ENCODE measurements around the gene ATG9B.
A peak's percentile ranks its signal among the peaks of the same experiment; 100 is the strongest.
"Not testable (repeated sequence)": the region's sequence is repeated elsewhere in the genome, so short reads cannot be mapped to it uniquely, and the experiment has no call there.

Gene ATG9B

DNA sequence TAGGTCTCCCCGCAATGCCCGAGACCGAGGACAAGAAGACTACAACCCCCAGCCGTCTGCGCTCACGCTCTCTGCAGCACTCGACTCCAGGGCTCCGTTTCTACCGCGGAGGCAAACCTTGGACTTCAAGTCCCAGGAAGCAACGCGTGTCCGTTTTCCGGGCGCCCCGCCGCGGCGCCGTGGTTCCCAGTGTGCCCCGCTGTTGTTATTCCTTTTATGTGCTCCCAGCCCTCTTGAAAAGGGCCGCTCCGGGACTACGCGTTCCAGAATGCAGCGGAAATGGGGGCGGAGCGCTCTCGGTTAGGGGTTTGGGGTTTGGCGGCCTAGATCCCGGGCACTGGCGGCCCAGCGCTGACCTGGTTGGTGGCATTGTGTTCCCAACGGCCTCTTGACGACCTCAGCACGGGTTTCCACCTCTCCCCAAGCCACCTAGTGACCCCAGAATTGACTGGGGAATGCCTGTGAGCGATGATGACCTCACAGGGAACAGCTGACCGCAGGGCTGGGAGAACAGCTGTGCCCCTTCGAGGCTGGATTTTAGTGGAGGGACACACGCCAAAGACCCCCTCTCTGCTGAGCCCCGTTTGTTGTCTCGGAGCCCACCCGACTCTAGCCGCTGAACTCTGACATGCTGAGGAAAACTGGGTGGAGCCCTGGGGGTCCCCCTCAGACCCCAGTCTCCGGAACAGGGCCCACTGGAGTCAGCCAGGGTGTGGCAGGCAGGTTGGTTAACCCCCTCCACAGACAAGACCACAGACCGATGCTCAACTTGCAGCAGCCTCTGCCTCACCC lies 33.9 kb upstream of the ATG9B start:
- DNase-seq (ENCODE audit: low spot score) = peak; percentile 100

DNA sequence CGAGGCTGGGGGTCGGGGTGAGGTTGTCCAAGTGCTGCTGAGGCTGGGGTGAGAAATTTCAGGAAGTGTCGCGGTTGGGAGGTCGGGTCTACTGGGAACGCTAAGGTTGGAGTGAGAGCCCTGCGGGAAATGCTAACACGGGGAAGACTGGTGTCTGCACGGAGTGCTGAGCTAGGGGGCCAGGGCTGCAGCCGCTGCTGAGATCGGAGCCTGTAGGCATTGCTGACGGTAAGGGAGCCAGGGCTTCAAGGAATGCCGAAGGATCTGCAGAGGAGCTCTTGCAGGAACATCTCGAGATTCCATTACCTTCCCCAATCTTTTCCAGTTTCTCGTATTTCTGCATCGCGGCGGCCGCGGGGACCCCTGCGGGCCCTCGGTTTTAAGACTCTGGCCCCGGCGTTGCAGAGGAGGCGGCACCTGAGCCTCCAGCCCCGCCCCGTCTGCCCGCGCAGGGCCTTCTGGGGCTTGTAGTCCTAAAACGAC lies 33.3 kb upstream of the ATG9B start, which contains the start of gene CDK5:
Gene CDK5, minus strand, starts transcription at position 392 of the 483 bp plus-strand sequence. Its CDS starts 49 bp downstream, at position 343.
- DNase-seq (ENCODE audit: low spot score) = peak; percentile 65

DNA sequence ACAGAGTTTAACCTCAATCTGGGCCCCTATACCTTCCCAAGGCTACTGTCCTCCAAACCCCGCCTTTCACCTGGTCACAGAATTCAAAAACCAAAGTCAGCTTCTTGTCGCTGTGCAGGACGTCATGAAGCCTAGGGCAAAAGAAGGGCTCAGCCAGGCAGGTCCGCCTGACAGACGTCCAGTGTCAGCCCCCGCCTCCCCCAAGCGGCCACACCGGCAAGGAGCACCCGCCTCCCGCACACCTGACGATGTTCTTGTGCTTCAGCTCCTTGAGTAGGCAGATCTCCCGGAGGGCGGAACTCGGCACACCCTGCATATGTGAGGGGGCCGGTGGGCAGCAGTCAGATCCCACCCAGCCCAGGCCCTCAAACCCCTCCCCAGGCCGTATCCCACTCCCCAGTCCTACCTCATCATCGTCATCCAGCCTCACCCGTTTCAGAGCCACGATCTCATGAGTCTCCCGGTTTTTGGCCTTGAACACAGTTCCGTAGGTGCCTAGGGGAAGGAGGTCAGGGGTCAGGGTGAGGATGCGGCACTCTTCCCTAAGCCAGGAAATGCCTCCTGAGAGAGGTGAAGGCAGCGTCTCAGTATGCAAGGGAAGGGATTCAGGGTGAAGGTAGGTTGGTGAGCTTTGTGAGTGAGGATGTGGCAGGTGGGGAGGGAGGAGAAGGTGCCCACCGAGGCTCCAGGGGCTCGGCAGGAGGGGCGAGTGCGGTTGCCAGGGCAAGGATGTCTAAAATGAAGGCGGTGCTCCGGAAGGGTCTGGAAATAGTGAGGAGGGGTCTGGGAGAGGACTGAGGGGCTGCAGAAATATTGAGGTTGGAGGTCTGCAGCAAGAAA lies 32.6 kb upstream of the ATG9B start:
- DNase-seq (ENCODE audit: low spot score) = no peak

GRCh38 chr7:151056283-151056665 lies 32.0 kb upstream of the ATG9B start:
- no peak for DNase-seq (ENCODE audit: low spot score)

- no peak for DNase-seq (ENCODE audit: low spot score)
Measured at GRCh38 chr7:151053751-151054150, 29.5 kb upstream of the ATG9B start.

DNA sequence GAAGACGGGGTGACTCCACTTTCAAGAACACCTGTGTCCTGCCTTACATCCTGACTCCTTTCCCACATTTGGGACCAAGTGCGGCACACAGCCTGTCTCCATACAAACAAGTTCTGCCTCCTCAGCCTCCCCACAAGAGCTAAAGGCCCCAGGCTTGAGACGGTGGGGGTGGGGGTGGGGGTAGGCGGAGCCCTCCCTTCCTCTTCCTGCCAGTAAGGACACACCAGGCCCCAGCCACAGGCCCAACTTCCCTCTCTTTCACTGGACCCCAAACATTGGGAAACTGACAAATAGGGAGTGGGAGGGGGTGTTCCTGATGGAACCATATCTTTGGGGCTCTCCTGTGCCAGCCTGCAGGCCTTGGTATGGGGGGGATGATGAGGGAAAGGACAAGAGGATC lies 28.8 kb upstream of the ATG9B start:
- DNase-seq (ENCODE audit: low spot score) = no peak

DNA sequence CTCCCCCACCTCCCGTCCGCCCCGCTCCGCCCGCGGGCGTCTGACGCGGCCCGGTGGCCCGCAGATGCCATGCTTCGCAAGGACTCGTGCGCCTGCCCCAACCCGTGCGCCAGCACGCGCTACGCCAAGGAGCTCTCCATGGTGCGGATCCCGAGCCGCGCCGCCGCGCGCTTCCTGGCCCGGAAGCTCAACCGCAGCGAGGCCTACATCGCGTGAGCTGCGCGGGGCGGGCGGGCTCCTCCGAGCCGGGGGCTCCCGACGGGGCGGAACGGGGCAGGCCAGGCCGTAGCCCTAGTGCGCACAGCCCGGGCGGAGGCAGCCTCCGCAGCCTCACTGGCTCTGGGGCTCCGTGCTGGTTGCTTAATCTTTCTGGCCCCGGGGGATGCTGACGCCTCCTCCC lies 26.8 kb upstream of the ATG9B start:
- no peak for DNase-seq (ENCODE audit: low spot score)

- DNase-seq (ENCODE audit: low spot score) = no peak
Measured at GRCh38 chr7:151048911-151049463, 24.7 kb upstream of the ATG9B start.

GRCh38 chr7:151047976-151048815 lies 23.9 kb upstream of the ATG9B start, which contains the start of gene ASIC3:
TSS of gene ASIC3 (plus strand) at chr7:151048531. CDS start at chr7:151048886, 355 bp downstream.
- no peak for DNase-seq (ENCODE audit: low spot score)

DNA sequence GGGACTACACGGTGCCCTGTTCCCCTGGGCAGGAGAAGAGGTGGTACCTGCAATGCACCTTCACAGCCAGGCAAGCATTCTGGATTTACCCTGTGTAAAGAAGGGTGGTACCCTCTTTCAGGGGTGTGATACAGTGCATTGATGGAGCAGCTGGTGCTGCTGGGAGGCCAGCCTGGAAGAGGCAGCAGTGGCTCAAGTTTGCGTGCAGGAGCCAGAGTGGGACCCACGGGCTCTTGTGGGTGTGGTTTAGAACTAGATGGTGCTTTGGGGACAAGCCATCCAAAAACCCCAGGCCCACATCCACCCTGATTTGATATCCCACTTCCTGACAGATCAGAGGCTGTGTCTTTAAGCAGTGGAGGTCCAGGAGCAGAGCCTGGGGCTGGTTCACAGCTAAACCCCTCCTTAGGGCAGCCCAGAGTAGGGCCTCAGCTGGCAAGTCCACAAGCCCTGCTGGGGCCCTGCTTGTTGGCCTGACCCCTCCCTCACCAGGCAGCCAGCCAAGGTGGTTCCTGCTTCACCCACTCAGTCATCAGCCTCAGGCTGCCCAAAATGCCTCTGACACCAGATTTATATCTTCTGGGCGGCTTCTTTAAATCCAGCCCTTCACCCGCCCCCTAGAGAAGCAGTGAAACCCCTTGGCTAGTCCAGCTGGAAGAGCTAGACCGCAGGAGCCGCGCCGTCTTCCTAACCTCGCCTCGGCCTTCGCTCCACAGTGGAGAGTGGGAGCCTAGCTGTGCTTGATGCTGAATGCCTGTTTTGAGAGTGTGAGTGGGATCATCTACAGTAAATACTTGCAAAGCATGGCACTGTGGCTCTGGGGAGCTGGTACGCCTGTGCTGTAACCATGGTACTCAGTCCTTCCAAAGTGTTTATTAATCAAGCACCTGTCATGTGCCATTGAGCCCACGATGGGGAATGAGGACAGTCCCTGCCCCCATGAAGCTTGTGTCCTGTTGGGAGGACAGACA lies 22.6 kb upstream of the ATG9B start:
- no peak for DNase-seq (ENCODE audit: low spot score)

DNA sequence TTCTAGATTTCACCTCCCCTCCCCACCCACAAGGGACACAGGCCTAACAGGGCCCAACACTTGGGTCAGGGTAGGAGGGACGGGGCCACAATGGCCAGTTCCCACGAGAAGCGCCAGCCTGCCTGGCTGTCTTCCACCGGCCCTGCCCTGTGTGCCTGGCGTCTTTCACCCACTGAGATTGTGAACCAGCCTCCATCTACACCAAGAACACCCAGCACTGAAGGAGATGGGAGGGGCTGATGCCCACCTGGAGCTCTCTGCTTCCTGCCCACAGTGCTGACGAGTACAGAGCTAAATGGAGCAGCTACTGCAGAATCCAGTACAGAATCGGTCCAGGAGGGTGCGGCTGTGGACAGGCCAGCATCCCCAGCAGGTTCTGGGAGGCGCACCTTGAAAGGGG lies 21.7 kb upstream of the ATG9B start:
- DNase-seq (ENCODE audit: low spot score) = no peak

DNA sequence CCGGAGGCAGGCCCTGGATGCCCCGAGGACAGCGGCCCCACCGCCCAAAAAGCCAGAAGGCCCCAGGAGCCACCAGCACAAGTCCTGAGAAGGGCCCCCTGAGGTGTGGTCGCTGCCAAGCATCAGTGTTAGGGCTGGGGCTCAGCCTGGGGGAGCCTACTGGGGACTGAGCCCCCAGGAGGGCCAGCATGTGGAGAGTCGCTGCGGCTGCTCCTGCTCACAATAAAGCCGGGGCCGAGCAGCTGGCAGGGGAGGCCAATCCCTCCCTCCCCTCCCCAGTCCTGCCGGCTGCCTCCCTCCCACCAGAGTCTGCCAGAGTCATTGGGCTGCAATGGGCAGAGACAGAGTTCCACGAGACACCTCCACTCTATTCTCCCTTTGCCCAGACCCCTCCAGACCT lies 21.0 kb upstream of the ATG9B start:
- DNase-seq (ENCODE audit: low spot score) = no peak

- no peak for DNase-seq (ENCODE audit: low spot score)
Measured at GRCh38 chr7:151043959-151044358, 19.7 kb upstream of the ATG9B start.

- DNase-seq (ENCODE audit: low spot score) = not testable (repeated sequence)
Measured at GRCh38 chr7:151043449-151043848, 19.2 kb upstream of the ATG9B start.

GRCh38 chr7:151040616-151041375 lies 16.5 kb upstream of the ATG9B start:
- DNase-seq (ENCODE audit: low spot score) = no peak

GRCh38 chr7:151039850-151040548 lies 15.7 kb upstream of the ATG9B start:
- no peak for DNase-seq (ENCODE audit: low spot score)

DNA sequence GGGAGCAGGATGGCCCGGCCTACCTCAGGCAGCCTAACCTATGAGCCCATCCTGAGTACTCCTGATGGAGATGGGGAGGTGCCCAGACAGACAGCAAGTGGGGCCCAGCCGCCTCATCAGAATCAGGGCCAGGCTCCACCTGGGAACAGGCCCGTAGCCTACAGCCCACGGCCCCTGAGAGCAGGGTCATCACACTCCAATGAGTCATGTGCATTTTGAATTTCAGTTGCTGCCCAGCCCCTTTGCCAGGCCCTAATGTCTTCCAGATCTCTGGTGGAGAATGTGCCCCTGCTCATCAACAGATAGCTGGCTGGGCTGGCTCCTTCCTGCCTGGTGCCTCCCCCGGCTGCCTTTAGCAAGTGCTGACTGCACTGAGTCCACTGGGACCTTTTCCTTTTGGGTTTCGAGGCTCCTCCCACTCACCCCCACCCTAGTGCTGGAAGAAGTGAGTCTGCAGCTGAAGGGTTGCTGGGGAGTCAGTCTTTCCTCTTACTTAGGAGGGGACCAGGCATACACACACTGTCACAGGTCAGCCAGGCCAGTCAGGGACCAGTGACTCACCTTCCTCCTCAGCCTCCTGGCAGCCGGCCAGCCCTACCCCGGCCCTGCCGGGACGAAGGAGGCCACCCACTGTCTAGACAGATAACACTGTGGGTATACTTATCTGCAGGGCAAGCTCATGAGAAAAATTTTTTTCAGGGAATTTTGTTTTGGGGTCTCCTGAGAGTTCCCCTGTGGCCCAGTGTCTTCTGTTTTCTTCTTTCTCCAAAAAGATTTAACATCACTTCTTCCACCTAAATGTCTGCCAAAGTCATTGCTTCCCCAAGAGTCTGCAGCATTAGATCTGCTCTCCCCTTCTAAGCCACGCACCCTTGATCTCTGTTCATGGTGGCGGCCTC lies 14.9 kb upstream of the ATG9B start:
- peak; percentile 79 for DNase-seq (ENCODE audit: low spot score)

- no peak for DNase-seq (ENCODE audit: low spot score)
Measured at GRCh38 chr7:151035902-151036301, 11.6 kb upstream of the ATG9B start.
